ENCODE data around the gene SLC17A6. TPM values are rescaled to one million over a fixed set of nuclear protein-coding genes. Genes with fewer than 3 reads are reported as not detected.

Gene SLC17A6
- total and polyA plus RNA-seq, 2 experiments from 2014 or later: not detected

GRCh38 chr11:22389526-22390282, 51.5 kb downstream of the SLC17A6 start:
- DNase-seq: no peak
- in situ Hi-C loops (cut with MboI): no loop called here
- Histone ChIP-seq H3K4me1 (ENCODE audit: insufficient read depth) (no peaks in the 10 kb centered on the region), H3K27me3 (replicated peaks; ENCODE audit: insufficient read depth) (no peaks in the 10 kb centered on the region), H3K4me2 (ENCODE audit: unreplicated experiment) (no peak overlapping the region), H3K9me3 (ENCODE audit: low read depth) (no peaks in the 10 kb centered on the region), H3K79me2 (ENCODE audit: insufficient read depth) (no peaks in the 10 kb centered on the region), H3K9me2 (ENCODE audit: insufficient read depth) (no peaks in the 10 kb centered on the region), H3K27ac (no peak overlapping the region), H4K20me1 (ENCODE audit: insufficient read depth) (no peaks in the 10 kb centered on the region), H3K4me3 (no peak overlapping the region), H2AFZ (no peak overlapping the region), H3K36me3 (ENCODE audit: low read depth) (no peaks in the 10 kb centered on the region), H3F3A (ENCODE audit: insufficient read depth) (no peaks in the 10 kb centered on the region), H3K9ac (no peak overlapping the region)
- WGBS, 2 experiments (ENCODE audit: low coverage in 1 of 2, low lambda C conversion rate in 2 of 2, missing lambda C conversion rate in 2 of 2): 36 to 46% methylated on average over 6 of the region's 6 CpGs
- no peak for TF ChIP-seq EZH2 (IDR thresholded peaks at IDR 0.05; ENCODE audit: insufficient read depth, poor library complexity, severe bottlenecking)
- no peak for TF ChIP-seq EZH2phosphoT487 (IDR thresholded peaks at IDR 0.05; ENCODE audit: insufficient read depth, low read depth)

DNA sequence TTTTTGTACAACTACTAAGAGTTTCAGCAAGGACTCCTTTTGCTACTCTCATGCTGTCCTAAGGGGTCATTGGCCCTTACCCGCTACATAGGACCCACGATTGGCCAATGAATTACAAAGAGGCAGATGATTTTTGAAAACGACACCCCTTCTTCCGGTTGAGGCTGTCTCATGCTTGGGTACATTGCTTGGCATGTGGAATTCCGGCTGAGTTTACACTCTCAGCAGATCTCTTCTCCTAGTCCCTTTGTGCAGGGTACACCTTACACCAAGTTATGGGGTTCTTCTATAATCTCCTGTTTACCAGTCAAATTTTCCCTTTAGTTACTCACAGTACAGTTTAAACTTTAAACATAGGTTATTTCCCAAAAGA, 52.1 kb downstream of the SLC17A6 start:
- Histone ChIP-seq H3K79me2 (ENCODE audit: insufficient read depth) (no peaks in the 10 kb centered on the region), H3K9me2 (ENCODE audit: insufficient read depth) (no peaks in the 10 kb centered on the region), H3F3A (ENCODE audit: insufficient read depth) (no peaks in the 10 kb centered on the region), H3K9me3 (ENCODE audit: low read depth) (no peaks in the 10 kb centered on the region), H3K4me3 (no peak overlapping the region), H3K36me3 (ENCODE audit: low read depth) (no peaks in the 10 kb centered on the region), H3K9ac (no peak overlapping the region), H4K20me1 (ENCODE audit: insufficient read depth) (no peaks in the 10 kb centered on the region), H2AFZ (no peak overlapping the region), H3K4me2 (ENCODE audit: unreplicated experiment) (no peak overlapping the region), H3K4me1 (ENCODE audit: insufficient read depth) (no peaks in the 10 kb centered on the region), H3K27ac (no peak overlapping the region), H3K27me3 (replicated peaks; ENCODE audit: insufficient read depth) (no peaks in the 10 kb centered on the region)
- WGBS, 2 experiments (ENCODE audit: low coverage in 1 of 2, low lambda C conversion rate in 2 of 2, missing lambda C conversion rate in 2 of 2): 44 to 60% methylated on average over 5 of the region's 5 CpGs
- no peak for DNase-seq
- in situ Hi-C loops (cut with MboI): no loop called here
- TF ChIP-seq EZH2 (IDR thresholded peaks at IDR 0.05; ENCODE audit: insufficient read depth, poor library complexity, severe bottlenecking) (no peak), EZH2phosphoT487 (IDR thresholded peaks at IDR 0.05; ENCODE audit: insufficient read depth, low read depth) (no peak)

GRCh38 chr11:22392561-22392960, 54.4 kb downstream of the SLC17A6 start:
- no peak overlapping the region for H3K4me2 ChIP-seq (ENCODE audit: unreplicated experiment)
- no peaks in the 10 kb centered on the region for H3F3A ChIP-seq (ENCODE audit: insufficient read depth)
- no peak overlapping the region for H3K27ac ChIP-seq
- H3K9me3 ChIP-seq (ENCODE audit: low read depth): no peaks in the 10 kb centered on the region
- no peaks in the 10 kb centered on the region for H3K27me3 ChIP-seq (replicated peaks; ENCODE audit: insufficient read depth)
- TF ChIP-seq EZH2phosphoT487 (IDR thresholded peaks at IDR 0.05; ENCODE audit: insufficient read depth, low read depth) (no peak), EZH2 (IDR thresholded peaks at IDR 0.05; ENCODE audit: insufficient read depth, poor library complexity, severe bottlenecking) (no peak)
- H3K4me1 ChIP-seq (ENCODE audit: insufficient read depth): no peaks in the 10 kb centered on the region
- no peaks in the 10 kb centered on the region for H4K20me1 ChIP-seq (ENCODE audit: insufficient read depth)
- no peak overlapping the region for H3K4me3 ChIP-seq
- in situ Hi-C loops (cut with MboI): no loop called here
- no peak overlapping the region for H2AFZ ChIP-seq
- H3K9me2 ChIP-seq (ENCODE audit: insufficient read depth): no peaks in the 10 kb centered on the region
- H3K36me3 ChIP-seq (ENCODE audit: low read depth): no peaks in the 10 kb centered on the region
- no peak for DNase-seq
- no peak overlapping the region for H3K9ac ChIP-seq
- no peaks in the 10 kb centered on the region for H3K79me2 ChIP-seq (ENCODE audit: insufficient read depth)

DNA sequence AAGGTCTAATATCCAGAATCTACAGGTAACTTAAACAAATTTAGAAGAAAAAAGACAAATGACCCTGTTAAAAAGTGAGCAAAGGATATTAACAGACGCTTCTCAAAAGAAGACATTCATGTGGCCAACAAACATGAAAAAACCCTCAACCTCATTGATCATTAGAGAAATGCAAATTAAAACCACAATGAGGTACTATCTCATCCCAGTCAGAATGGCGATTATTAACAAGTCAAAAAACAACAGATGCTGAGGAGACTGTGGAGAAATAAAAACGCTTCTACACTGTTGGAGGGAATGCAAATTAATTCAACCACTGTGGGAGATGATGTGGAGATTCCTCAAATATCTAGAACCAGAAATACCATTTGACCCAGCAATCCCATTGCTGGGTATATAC, 67.2 kb downstream of the SLC17A6 start:
- Histone ChIP-seq H3K36me3 (ENCODE audit: low read depth) (no peaks in the 10 kb centered on the region), H3K9me2 (ENCODE audit: insufficient read depth) (no peaks in the 10 kb centered on the region), H2AFZ (no peak overlapping the region), H3F3A (ENCODE audit: insufficient read depth) (no peaks in the 10 kb centered on the region), H4K20me1 (ENCODE audit: insufficient read depth) (no peaks in the 10 kb centered on the region), H3K27ac (no peak overlapping the region), H3K79me2 (ENCODE audit: insufficient read depth) (no peaks in the 10 kb centered on the region), H3K4me2 (ENCODE audit: unreplicated experiment) (no peak overlapping the region), H3K9me3 (ENCODE audit: low read depth) (no peaks in the 10 kb centered on the region), H3K9ac (no peak overlapping the region), H3K4me3 (no peak overlapping the region), H3K27me3 (replicated peaks; ENCODE audit: insufficient read depth) (0 out of 2 replicates have a peak, but pooled peaks cover 8% of the 10 kb centered on the region), H3K4me1 (ENCODE audit: insufficient read depth) (no peaks in the 10 kb centered on the region)
- WGBS, 2 experiments (ENCODE audit: low coverage in 1 of 2, low lambda C conversion rate in 2 of 2, missing lambda C conversion rate in 2 of 2): 21 to 23% methylated on average over 3 of the region's 3 CpGs
- no peak for TF ChIP-seq EZH2phosphoT487 (IDR thresholded peaks at IDR 0.05; ENCODE audit: insufficient read depth, low read depth)
- no peak for TF ChIP-seq EZH2 (IDR thresholded peaks at IDR 0.05; ENCODE audit: insufficient read depth, poor library complexity, severe bottlenecking)
- no peak for DNase-seq
- in situ Hi-C loops (cut with MboI): no loop called here

All from GM23248 (cell line).